H1 (cell line): ENCODE results near the gene GLCE. TPM values are rescaled to one million over a fixed set of nuclear protein-coding genes. Genes with fewer than 3 reads are reported as not detected.

Experiments
- GABPA ChIP-seq: IDR thresholded peaks from 2 replicates; pipeline ENCODE4 v1.6.1; 2011; ENCODE audit warnings: mild to moderate bottlenecking, low read length, moderate library complexity, borderline replicate concordance; ENCODE audit not compliant: insufficient read depth
- TAF7 ChIP-seq: optimal IDR thresholded peaks from 2 replicates; pipeline ENCODE3; 2011; ENCODE audit warnings: low read depth, mild to moderate bottlenecking, inconsistent platforms, low read length, moderate library complexity, borderline replicate concordance
- polyA plus RNA-seq, 7 experiments: library from polyadenylated mRNA; depleted of rRNA in 3 of 7; stranded (reverse) in 5 of 7; unstranded in 2 of 7; fragments of >200 nt in 5 of 7; fragments of 200-250 nt in 2 of 7; gene quantifications; 1 replicate in 5 of 7; 2 replicates in 1 of 7; 4 replicates in 1 of 7; pipeline versions ENCODE4 v1.2.1 to v1.2.3, GENCODE V29; 2011 to 2013; ENCODE audit warnings: missing spikeins in 2 of 7, mixed read lengths in 2 of 7
- total RNA-seq: library from RNA; stranded (reverse); fragmentation: NEBNext Ultra II Directional; extraction: Animal tissue kit (Norgen Biotek cat#: 25700); gene quantifications from 2 replicates; pipeline ENCODE4 v1.2.1, GENCODE V29; 2021

GLCE gene
- total and polyA plus RNA-seq, 2 of the 8 experiments (the other 6 are each of a cell fraction or from before 2014, with no cell fraction given), result 17.1 to 22.7 TPM

- TF ChIP-seq GABPA (no peak), TAF7 (no peak)
Observed at GRCh38 chr15:69158201-69158842, 2.1 kb upstream of the GLCE start (continued).
